H1 (cell line): ENCODE data around the gene LAMB3. TPM values are rescaled to one million over a fixed set of nuclear protein-coding genes. Genes with fewer than 3 reads are reported as not detected.

Experiments used
- CTCF ChIA-PET: fragments of 300-600 bp; sonication (Branson Sonifier 250); formaldehyde crosslinking; loops from one replicate; lab custom pipeline; 2021; ENCODE audit not compliant: partially characterized antibody; lab: Charles Lee
- POLR2A ChIA-PET: fragments of 300-600 bp; sonication (Branson Sonifier 250); formaldehyde crosslinking; loops from one replicate; lab custom pipeline; 2021; ENCODE audit warnings: inconsistent platforms; ENCODE audit not compliant: partially characterized antibody; lab: Charles Lee
- DNase-seq, 2 experiments: peaks; one replicate each; pipeline versions ENCODE4 v3.0.0 to v3.0.0-alpha.2; 2010 to 2022; ENCODE audit warnings: low spot score in 2 of 2, low read depth in 1 of 2, mixed read lengths in 1 of 2
- FAIRE-seq: peaks from 2 replicates; lab custom pipeline; 2011; peaks lifted over from hg19 to GRCh38; lab: Jason Lieb, UNC
- H2AFZ ChIP-seq: 2 replicates; pipeline ENCODE4 v1.8.1; 2012; ENCODE audit warnings: low read length, inconsistent platforms
- H2AK5ac ChIP-seq: 2 replicates; pipeline ENCODE4 v1.6.1; 2013; ENCODE audit warnings: low read depth, low read length
- H2BK120ac ChIP-seq: replicated peaks from 2 replicates; pipeline ENCODE3; 2013; ENCODE audit warnings: low read depth, low read length, inconsistent platforms
- H2BK12ac ChIP-seq: 2 replicates; pipeline ENCODE4 v1.6.1; 2013; ENCODE audit warnings: low read depth, low read length
- H2BK15ac ChIP-seq: 2 replicates; pipeline ENCODE4 v1.6.1; 2013; ENCODE audit warnings: low read length
- H2BK20ac ChIP-seq: 2 replicates; pipeline ENCODE4 v1.6.1; 2013; ENCODE audit warnings: low read length
- H2BK5ac ChIP-seq: 2 replicates; pipeline ENCODE4 v1.6.1; 2013; ENCODE audit warnings: low read depth, low read length
- H3K14ac ChIP-seq: 2 replicates; pipeline ENCODE4 v1.6.1; 2013; ENCODE audit warnings: inconsistent platforms; ENCODE audit not compliant: insufficient read length
- H3K18ac ChIP-seq: 2 replicates; pipeline ENCODE4 v1.6.1; 2013; ENCODE audit warnings: low read length; ENCODE audit errors: extremely low read depth
- H3K23ac ChIP-seq: 2 replicates; pipeline ENCODE4 v1.6.1; 2013; ENCODE audit warnings: inconsistent platforms; ENCODE audit not compliant: insufficient read length
- H3K23me2 ChIP-seq: 2 replicates; pipeline ENCODE4 v1.6.1; 2013; ENCODE audit warnings: low read depth, low read length
- H3K27ac ChIP-seq: 2 replicates; pipeline ENCODE4 v1.6.1; 2011; ENCODE audit warnings: low read depth, low read length, inconsistent platforms
- H3K27me3 ChIP-seq, 4 experiments: replicated peaks in 1 of 4; 1 replicate in 1 of 4; 2 replicates in 3 of 4; pipeline versions ENCODE4 v1.6.1 to v1.8.1; 2011 to 2013; ENCODE audit warnings: low read length in 3 of 4, mild to moderate bottlenecking in 3 of 4, inconsistent platforms in 2 of 4, mixed read lengths in 2 of 4, moderate library complexity in 1 of 4; ENCODE audit not compliant: control insufficient read depth in 3 of 4, insufficient read depth in 3 of 4; ENCODE audit errors: extremely low read depth in 1 of 4
- H3K36me3 ChIP-seq, 4 experiments: 2 replicates each; pipeline versions ENCODE4 v1.6.1 to v1.8.1; 2011 to 2013; ENCODE audit warnings: mild to moderate bottlenecking in 4 of 4, low read length in 3 of 4, moderate library complexity in 2 of 4, control low read depth in 1 of 4, inconsistent platforms in 1 of 4; ENCODE audit not compliant: insufficient read depth in 4 of 4, control insufficient read depth in 2 of 4
- H3K4ac ChIP-seq: replicated peaks from 2 replicates; pipeline ENCODE3; 2013; ENCODE audit warnings: low read length, low read depth, mixed read lengths, inconsistent platforms; ENCODE audit not compliant: insufficient read length
- H3K4me1 ChIP-seq, 4 experiments: replicated peaks in 1 of 4; 1 replicate in 1 of 4; 2 replicates in 3 of 4; pipeline versions ENCODE4 v1.6.1 to v1.8.1; 2011 to 2013; ENCODE audit warnings: low read length in 3 of 4, inconsistent platforms in 2 of 4, mixed read lengths in 1 of 4; ENCODE audit not compliant: insufficient read depth in 4 of 4, control insufficient read depth in 3 of 4
- H3K4me2 ChIP-seq, 2 experiments: 2 replicates each; pipeline versions ENCODE4 v1.6.1 to v1.8.1; 2011 to 2013; ENCODE audit warnings: low read depth in 2 of 2, low read length in 2 of 2, control low read depth in 1 of 2, inconsistent platforms in 1 of 2, mild to moderate bottlenecking in 1 of 2; ENCODE audit not compliant: insufficient read depth in 1 of 2
- H3K4me3 ChIP-seq, 4 experiments: fragments of 200-600, 300-600 bp in 1 of 4; sonication (generic), shearing (Covaris generic), sonication (Bioruptor Twin) in 1 of 4; 2 replicates each; pipeline versions ENCODE4 v1.5.1 to v1.8.1; 2011 to 2016; ENCODE audit warnings: low read length in 4 of 4, low read depth in 3 of 4, control low read depth in 2 of 4, inconsistent platforms in 2 of 4, mild to moderate bottlenecking in 2 of 4, mixed read lengths in 1 of 4, moderate library complexity in 1 of 4; ENCODE audit not compliant: insufficient read depth in 2 of 4; ENCODE audit errors: extremely low read depth in 1 of 4
- H3K56ac ChIP-seq: replicated peaks from 2 replicates; pipeline ENCODE3; 2013; ENCODE audit warnings: low read depth, mild to moderate bottlenecking, mixed read lengths, low read length, inconsistent platforms; ENCODE audit not compliant: insufficient read length
- H3K79me1 ChIP-seq: 2 replicates; pipeline ENCODE4 v1.6.1; 2013; ENCODE audit warnings: low read depth, low read length, control low read depth
- H3K79me2 ChIP-seq, 2 experiments: 2 replicates each; pipeline versions ENCODE4 v1.6.1 to v1.8.1; 2012 to 2013; ENCODE audit warnings: low read length in 2 of 2, mild to moderate bottlenecking in 2 of 2, inconsistent platforms in 1 of 2; ENCODE audit not compliant: insufficient read depth in 2 of 2, control insufficient read depth in 1 of 2
- H3K9ac ChIP-seq, 4 experiments: replicated peaks in 1 of 4; 1 replicate in 1 of 4; 2 replicates in 3 of 4; pipeline versions ENCODE4 v1.6.1 to v1.8.1; 2011 to 2013; ENCODE audit warnings: low read depth in 3 of 4, low read length in 3 of 4, control low read depth in 2 of 4, mild to moderate bottlenecking in 2 of 4, moderate library complexity in 2 of 4, inconsistent platforms in 1 of 4; ENCODE audit errors: extremely low read depth in 1 of 4
- H3K9me3 ChIP-seq, 2 experiments: 2 replicates each; pipeline versions ENCODE4 v1.6.1 to v1.8.1; 2012 to 2013; ENCODE audit warnings: mild to moderate bottlenecking in 2 of 2, moderate library complexity in 2 of 2, control low read depth in 1 of 2, inconsistent platforms in 1 of 2, low read depth in 1 of 2, low read length in 1 of 2, mixed read lengths in 1 of 2; ENCODE audit not compliant: insufficient read depth in 2 of 2
- H4K20me1 ChIP-seq, 2 experiments: replicated peaks in 1 of 2; 2 replicates each; pipeline versions ENCODE3 to v1.8.1; 2011 to 2013; ENCODE audit warnings: inconsistent platforms in 2 of 2, low read length in 2 of 2, mild to moderate bottlenecking in 1 of 2; ENCODE audit not compliant: insufficient read depth in 2 of 2, control insufficient read depth in 1 of 2
- H4K5ac ChIP-seq: 2 replicates; pipeline ENCODE4 v1.6.1; 2013; ENCODE audit warnings: low read length, low read depth, mixed read lengths, inconsistent platforms; ENCODE audit not compliant: insufficient read length
- H4K8ac ChIP-seq: 2 replicates; pipeline ENCODE4 v1.8.0; 2013; ENCODE audit warnings: mild to moderate bottlenecking, moderate library complexity, low read length, inconsistent platforms; ENCODE audit not compliant: insufficient read depth; ENCODE audit errors: extremely low read depth
- H4K91ac ChIP-seq: replicated peaks from 2 replicates; pipeline ENCODE3; 2013; ENCODE audit warnings: low read length, mixed read lengths, inconsistent platforms; ENCODE audit not compliant: insufficient read length
- CHD1 ChIP-seq: IDR thresholded peaks from 2 replicates; pipeline ENCODE4 v1.6.1; 2012; ENCODE audit warnings: low read depth, low read length, improper control_type of control experiment
- E2F6 ChIP-seq: IDR thresholded peaks from 2 replicates; pipeline ENCODE4 v1.6.1; 2012; ENCODE audit warnings: inconsistent platforms
- KDM1A ChIP-seq: fragments of 200-600, 300-600 bp; sonication (generic); IDR thresholded peaks from 2 replicates; pipeline ENCODE4 v1.7.1; 2016; ENCODE audit warnings: mild to moderate bottlenecking, low read length, borderline replicate concordance
- RAD21 ChIP-seq, 2 experiments: IDR thresholded peaks in 1 of 2; conservative IDR thresholded peaks in 1 of 2; 2 replicates each; pipeline ENCODE4 v1.6.1; 2011; ENCODE audit warnings: low read depth in 2 of 2, low read length in 2 of 2, improper control_type of control experiment in 1 of 2, inconsistent platforms in 1 of 2, mild to moderate bottlenecking in 1 of 2, moderate library complexity in 1 of 2
- RBBP5 ChIP-seq: IDR thresholded peaks from 2 replicates; pipeline ENCODE4 v1.7.1; 2012; ENCODE audit warnings: low read depth, mild to moderate bottlenecking, inconsistent platforms, low read length, moderate library complexity, borderline replicate concordance
- SP2 ChIP-seq: IDR thresholded peaks from 2 replicates; pipeline ENCODE4 v1.6.1; 2012; ENCODE audit warnings: mild to moderate bottlenecking, low read length, inconsistent platforms
- USF2 ChIP-seq: IDR thresholded peaks from 2 replicates; pipeline ENCODE4 v1.6.1; 2011; ENCODE audit warnings: low read length, improper control_type of control experiment
- WGBS, 2 experiments: shearing (Covaris generic) in 1 of 2; methylation state at CpG; one replicate each; pipeline versions ENCODE4 v1.1.6 to v1.1.7; 2013 to 2015; ENCODE audit warnings: low lambda C conversion rate in 2 of 2, mixed read lengths in 2 of 2, inconsistent platforms in 1 of 2, low coverage in 1 of 2, missing lambda C conversion rate in 1 of 2; ENCODE audit not compliant: insufficient replicate concordance in 2 of 2, insufficient coverage in 1 of 2, insufficient read length in 1 of 2; ENCODE audit errors: extremely low coverage in 1 of 2, missing lambda C conversion rate in 1 of 2; 5-methylcytosine and 5-hydroxymethylcytosine counted together
- polyA plus RNA-seq, 7 experiments: library from polyadenylated mRNA; depleted of rRNA in 3 of 7; stranded (reverse) in 5 of 7; unstranded in 2 of 7; fragments of >200 nt in 5 of 7; fragments of 200-250 nt in 2 of 7; gene quantifications; 1 replicate in 5 of 7; 2 replicates in 1 of 7; 4 replicates in 1 of 7; pipeline versions ENCODE4 v1.2.1 to v1.2.3, GENCODE V29; 2011 to 2013; ENCODE audit warnings: missing spikeins in 2 of 7, mixed read lengths in 2 of 7
- total RNA-seq: library from RNA; stranded (reverse); fragmentation: NEBNext Ultra II Directional; extraction: Animal tissue kit (Norgen Biotek cat#: 25700); gene quantifications from 2 replicates; pipeline ENCODE4 v1.2.1, GENCODE V29; 2021
- TF ChIP-seq, protein P1 (sequence below): IDR thresholded peaks from 2 replicates; pipeline ENCODE4 v1.6.1; 2011; ENCODE audit warnings: low read depth, mild to moderate bottlenecking, low read length; ENCODE audit not compliant: insufficient read depth

LAMB3 gene
- total and polyA plus RNA-seq, 2 of the 8 experiments (the other 6 are each of a cell fraction or from before 2014, with no cell fraction given) = 0.45 to 0.50 TPM

GRCh38 chr1:209659909-209660308 is 7.7 kb upstream of the LAMB3 start:
- ChIA-PET POLR2A (no interaction called here), CTCF (interaction anchor here (0.9 to 2.3 kb wide), 2 partner anchors 14 to 83 kb away, joined by 3 to 7 read pairs; no protein-coding TSS in a partner anchor)
- H3K18ac ChIP-seq = no peak overlapping the region
- FAIRE-seq = no peak
- H3K9ac ChIP-seq = no peak overlapping the region
- no peaks in the 10 kb centered on the region for H3K79me1 ChIP-seq
- no peaks in the 10 kb centered on the region for H3K79me2 ChIP-seq
- no peaks in the 10 kb centered on the region for H3K36me3 ChIP-seq
- no peaks in the 10 kb centered on the region for H3K23me2 ChIP-seq
- H4K91ac ChIP-seq = no peak overlapping the region
- no peak overlapping the region for H2BK15ac ChIP-seq
- H2BK20ac ChIP-seq = no peak overlapping the region
- H3K56ac ChIP-seq = no peak overlapping the region
- no peak overlapping the region for H3K14ac ChIP-seq
- H3K4me3 ChIP-seq = no peak overlapping the region
- 70% methylated on average over 5 of the region's 5 CpGs; no CpG with 5 or more reads in 1 of the 2 experiments for WGBS, 2 experiments
- H4K5ac ChIP-seq = no peak overlapping the region
- no peak for DNase-seq
- H3K9me3 ChIP-seq = no peaks in the 10 kb centered on the region
- H2BK5ac ChIP-seq = no peak overlapping the region
- no peak overlapping the region for H3K4me2 ChIP-seq
- no peak overlapping the region for H4K8ac ChIP-seq
- H2AFZ ChIP-seq = no peak overlapping the region
- no peak overlapping the region for H3K27ac ChIP-seq
- no peak overlapping the region for H2BK12ac ChIP-seq
- no peak overlapping the region for H3K23ac ChIP-seq
- peaks cover 0 to 3% (median 0%) of the 10 kb centered on the region in 4 experiments; a peak in 2 of 7 replicates for H3K4me1 ChIP-seq
- TF ChIP-seq RAD21 (IDR thresholded peaks at IDR 0.05 in 1 of 2, conservative IDR thresholded peaks at IDR 0.05 in 1 of 2; ENCODE audit: low read depth in 2 of 2, low read length in 2 of 2) = no peak
- TF ChIP-seq, protein P1, sequence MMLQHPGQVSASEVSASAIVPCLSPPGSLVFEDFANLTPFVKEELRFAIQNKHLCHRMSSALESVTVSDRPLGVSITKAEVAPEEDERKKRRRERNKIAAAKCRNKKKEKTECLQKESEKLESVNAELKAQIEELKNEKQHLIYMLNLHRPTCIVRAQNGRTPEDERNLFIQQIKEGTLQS = no peak
- no peak for TF ChIP-seq SP2
- TF ChIP-seq E2F6 = no peak
- TF ChIP-seq USF2 = no peak
- no peak for TF ChIP-seq KDM1A
- no peak for TF ChIP-seq RBBP5
- no peak for TF ChIP-seq CHD1
- TF ChIP-seq, all 59 proteins: peak for 0
- 0 out of 7 replicates have a peak, but pooled peaks cover 0 to 2% (median 0%) of the 10 kb centered on the region in 4 experiments for H3K27me3 ChIP-seq
- no peaks in the 10 kb centered on the region for H4K20me1 ChIP-seq
- H2BK120ac ChIP-seq = no peak overlapping the region
- H2AK5ac ChIP-seq = no peak overlapping the region
- no peak overlapping the region for H3K4ac ChIP-seq
